Measurements from ENCODE around the gene BABAM1. TPM values are rescaled to one million over a fixed set of nuclear protein-coding genes. Genes with fewer than 3 reads are reported as not detected.
"Not testable (repeated sequence)": the region's sequence is repeated elsewhere in the genome, so short reads cannot be mapped to it uniquely, and the experiment has no call there.

BABAM1 gene
- total RNA-seq, 1 donor from 2014 or later: 59.0 TPM

- DNase-seq: no peak
Measured at GRCh38 chr19:17275441-17276175, 8.4 kb downstream of the BABAM1 start.

GRCh38 chr19:17279436-17279835 lies 12.2 kb downstream of the BABAM1 start:
- no peak for DNase-seq

GRCh38 chr19:17281391-17282304 lies 14.4 kb downstream of the BABAM1 start, which contains the start of gene ANKLE1:
Gene ANKLE1, plus strand, starts transcription at chr19:17281901. Its CDS starts 20 bp downstream, at chr19:17281921.
- DNase-seq: no peak

GRCh38 chr19:17282488-17283125 lies 15.4 kb downstream of the BABAM1 start:
- peak; percentile 60 for DNase-seq

GRCh38 chr19:17283504-17283996 lies 16.3 kb downstream of the BABAM1 start:
- DNase-seq: no peak

GRCh38 chr19:17285415-17286135 lies 18.3 kb downstream of the BABAM1 start:
- DNase-seq: no peak

- DNase-seq: no peak
Measured at GRCh38 chr19:17286263-17286662, 19.0 kb downstream of the BABAM1 start.

- no peak for DNase-seq
Measured at GRCh38 chr19:17286752-17287151, 19.5 kb downstream of the BABAM1 start.

GRCh38 chr19:17289489-17289888 lies 22.2 kb downstream of the BABAM1 start:
- no peak for DNase-seq

- DNase-seq: no peak
Measured at GRCh38 chr19:17292301-17293074, 25.2 kb downstream of the BABAM1 start.

- DNase-seq: no peak
Measured at GRCh38 chr19:17293605-17294004, 26.4 kb downstream of the BABAM1 start.

- DNase-seq: no peak
Measured at GRCh38 chr19:17294051-17294891, 27.0 kb downstream of the BABAM1 start.

- not testable (repeated sequence) for DNase-seq
Measured at GRCh38 chr19:17295551-17295950, 28.3 kb downstream of the BABAM1 start.

GRCh38 chr19:17296273-17296672 lies 29.0 kb downstream of the BABAM1 start:
- no peak for DNase-seq

- DNase-seq: no peak
Measured at GRCh38 chr19:17296976-17297375, 29.7 kb downstream of the BABAM1 start.

- DNase-seq: no peak
Measured at GRCh38 chr19:17300992-17301619, 33.9 kb downstream of the BABAM1 start.

GRCh38 chr19:17302391-17303166 lies 35.3 kb downstream of the BABAM1 start:
- no peak for DNase-seq

GRCh38 chr19:17303167-17303939 lies 36.1 kb downstream of the BABAM1 start, which contains the start of gene ABHD8:
Gene ABHD8, minus strand, starts transcription at chr19:17303425. Its CDS starts 1,809 bp downstream, at chr19:17301616.
- peak; percentile 93 for DNase-seq

Data from occipital lobe (tissue), 2 donors.